Left lung (tissue), 10 donors: ENCODE measurements around the gene NAA35. TPM values are rescaled to one million over a fixed set of nuclear protein-coding genes. Genes with fewer than 3 reads are reported as not detected.

Source experiments
- ATAC-seq: fragments of 200-7000 bp; cut with Tn5 transposase; one replicate; pipeline ENCODE4 v1.9.1; 2020; ENCODE audit warnings: moderate library complexity
- DNase-seq, 4 donors: peaks; one replicate each; pipeline ENCODE4 v3.0.0-alpha.2; 2013 to 2020
- H3K27ac ChIP-seq, 2 donors: fragments of 200-600 bp; sonication (generic) in 1 of 2; one replicate each; pipeline versions ENCODE4 v1.5.0 to v1.8.0; 2020 to 2021
- H3K27me3 ChIP-seq, 2 donors: fragments of 200-600 bp; sonication (generic) in 1 of 2; one replicate each; pipeline versions ENCODE4 v1.5.0 to v1.8.0; 2020 to 2021
- H3K36me3 ChIP-seq, 2 donors: fragments of 200-600 bp; sonication (generic) in 1 of 2; one replicate each; pipeline versions ENCODE4 v1.5.0 to v1.8.0; 2020 to 2021
- H3K4me1 ChIP-seq, 2 donors: fragments of 200-600 bp; one replicate each; pipeline ENCODE4 v1.8.0; 2021
- H3K4me3 ChIP-seq, 2 donors: fragments of 200-600 bp; sonication (generic) in 1 of 2; one replicate each; pipeline versions ENCODE4 v1.5.0 to v1.8.0; 2020 to 2021; ENCODE audit warnings: mild to moderate bottlenecking in 1 of 2
- H3K9me3 ChIP-seq, 2 donors: fragments of 200-600 bp; sonication (generic) in 1 of 2; one replicate each; pipeline versions ENCODE4 v1.5.0 to v1.8.0; 2020 to 2021
- CTCF ChIP-seq, 2 donors: fragments of 200-600 bp; sonication (generic) in 1 of 2; IDR thresholded peaks; one replicate each; pipeline versions ENCODE4 v1.5.0 to v1.8.0; 2021; ENCODE audit warnings: antibody characterized with exemption in 2 of 2
- intact Hi-C, 2 donors: fragments of 100-400 bp; cut with DNase I; formaldehyde crosslinking; loops; one replicate each; pipeline versions ENCODE4 v1.11.2 to v1.14.2; 2022
- polyA plus RNA-seq, 6 donors: library from polyadenylated mRNA; unstranded; fragments of 120-200 nt; gene quantifications; one replicate each; pipeline ENCODE4 v1.2.1, GENCODE V29; 2013; ENCODE audit not compliant: insufficient read length in 6 of 6
- total RNA-seq, 2 donors: library from RNA; stranded (reverse); fragmentation: NEBNext Ultra II Directional; extraction: Animal tissue kit (Norgen Biotek cat#: 25700); gene quantifications; one replicate each; pipeline ENCODE4 v1.2.1, GENCODE V29; 2021
- donor health status: DM: no; HTN: yes; CAD: no.
- donor health status: DM: no; HTN: no; CAD: no.

NAA35 gene
- total and polyA plus RNA-seq, 8 donors = 17.9 to 34.7 (median 29.9) TPM

- DNase-seq = no peak
- H3K27ac ChIP-seq = no peak overlapping the region
- TF ChIP-seq CTCF (IDR thresholded peaks at IDR 0.05) = no peak
- H3K36me3 ChIP-seq = no peaks in the 10 kb centered on the region
- H3K4me3 ChIP-seq = no peak overlapping the region
- no peak for ATAC-seq
- no peaks in the 10 kb centered on the region for H3K9me3 ChIP-seq
- H3K27me3 ChIP-seq = no peaks in the 10 kb centered on the region
- no peaks in the 10 kb centered on the region for H3K4me1 ChIP-seq
- intact Hi-C loops = no loop called here
These were observed 31.6 kb upstream of the NAA35 start for GRCh38 chr9:85909390-85909789.

- H3K9me3 ChIP-seq = no peaks in the 10 kb centered on the region
- intact Hi-C loops = no loop called here
- ATAC-seq (no peak), DNase-seq (no peak)
- no peak overlapping the region for H3K4me3 ChIP-seq
- no peaks in the 10 kb centered on the region for H3K4me1 ChIP-seq
- H3K27me3 ChIP-seq = no peaks in the 10 kb centered on the region
- TF ChIP-seq CTCF (IDR thresholded peaks at IDR 0.05) = no peak
- no peaks in the 10 kb centered on the region for H3K36me3 ChIP-seq
- H3K27ac ChIP-seq = no peak overlapping the region
These were observed 26.8 kb upstream of the NAA35 start for GRCh38 chr9:85914108-85914507.

GRCh38 chr9:85917756-85918155, 23.2 kb upstream of the NAA35 start:
- Histone ChIP-seq H3K4me3 (no peak overlapping the region), H3K4me1 (no peaks in the 10 kb centered on the region), H3K36me3 (no peaks in the 10 kb centered on the region), H3K9me3 (no peaks in the 10 kb centered on the region), H3K27ac (no peak overlapping the region), H3K27me3 (no peaks in the 10 kb centered on the region)
- no peak for TF ChIP-seq CTCF (IDR thresholded peaks at IDR 0.05)
- DNase-seq = no peak
- intact Hi-C loops = no loop called here
- ATAC-seq = no peak

GRCh38 chr9:85925493-85925892, 15.5 kb upstream of the NAA35 start:
- no peak for ATAC-seq
- DNase-seq = no peak
- TF ChIP-seq CTCF (IDR thresholded peaks at IDR 0.05) = no peak
- no peaks in the 10 kb centered on the region for H3K36me3 ChIP-seq
- no peak overlapping the region for H3K4me3 ChIP-seq
- no peaks in the 10 kb centered on the region for H3K9me3 ChIP-seq
- no peak overlapping the region for H3K27ac ChIP-seq
- H3K27me3 ChIP-seq = no peaks in the 10 kb centered on the region
- intact Hi-C loops = no loop called here
- no peaks in the 10 kb centered on the region for H3K4me1 ChIP-seq

- no peak for TF ChIP-seq CTCF (IDR thresholded peaks at IDR 0.05)
These were observed 13.9 kb upstream of the NAA35 start for GRCh38 chr9:85927076-85927475.

More at GRCh38 chr9:85927076-85927475, 13.9 kb upstream of the NAA35 start:
- ATAC-seq (no peak), DNase-seq (no peak)
- no peaks in the 10 kb centered on the region for H3K27me3 ChIP-seq
- H3K4me1 ChIP-seq = no peaks in the 10 kb centered on the region
- no peaks in the 10 kb centered on the region for H3K36me3 ChIP-seq
- H3K27ac ChIP-seq = no peak overlapping the region
- no peak overlapping the region for H3K4me3 ChIP-seq
- H3K9me3 ChIP-seq = no peaks in the 10 kb centered on the region
- intact Hi-C loops = no loop called here
